Lower leg skin (tissue), 4 donors: Measurements from ENCODE around the gene EPO. TPM values are rescaled to one million over a fixed set of nuclear protein-coding genes. Genes with fewer than 3 reads are reported as not detected.

Experiments used
- DNase-seq, 2 donors: peaks; one replicate each; pipeline ENCODE4 v3.0.0-alpha.2; 2019; ENCODE audit warnings: low spot score in 2 of 2
- H3K4me3 ChIP-seq: fragments of 200-600 bp; sonication (generic); 2 replicates; pipeline ENCODE4 v1.5.1; 2017; ENCODE audit warnings: mild to moderate bottlenecking, low read depth; ENCODE audit not compliant: poor library complexity, severe bottlenecking
- CTCF ChIP-seq, 3 donors: fragments of 450-650 bp; IDR thresholded peaks; one replicate each; pipeline ENCODE4 v1.5.1; 2016; ENCODE audit warnings: antibody characterized with exemption in 3 of 3, mild to moderate bottlenecking in 3 of 3, moderate library complexity in 2 of 3
- POLR2A ChIP-seq, 2 donors: fragments of 450-650 bp; IDR thresholded peaks; one replicate each; pipeline ENCODE4 v1.6.1; 2016 to 2017; ENCODE audit warnings: antibody characterized with exemption in 2 of 2, mild to moderate bottlenecking in 1 of 2, moderate library complexity in 1 of 2
- WGBS, 2 donors: methylation state at CpG; one replicate each; pipeline ENCODE4 v1.1.5; 2018; 5-methylcytosine and 5-hydroxymethylcytosine counted together
- intact Hi-C: fragments of 100-400 bp; cut with DNase I; formaldehyde crosslinking; loops from one replicate; pipeline ENCODE4 v1.15.0; 2023; ENCODE audit warnings: low total_unique reads
- total RNA-seq, 4 donors: library from RNA; depleted of rRNA; stranded (reverse); fragments of >200 nt; gene quantifications; one replicate each; pipeline ENCODE4 v1.1.0, GENCODE V29; 2016

EPO gene
- total RNA-seq, 4 donors from 2014 or later: 0.17 to 0.25 TPM; not detected in 2

DNA sequence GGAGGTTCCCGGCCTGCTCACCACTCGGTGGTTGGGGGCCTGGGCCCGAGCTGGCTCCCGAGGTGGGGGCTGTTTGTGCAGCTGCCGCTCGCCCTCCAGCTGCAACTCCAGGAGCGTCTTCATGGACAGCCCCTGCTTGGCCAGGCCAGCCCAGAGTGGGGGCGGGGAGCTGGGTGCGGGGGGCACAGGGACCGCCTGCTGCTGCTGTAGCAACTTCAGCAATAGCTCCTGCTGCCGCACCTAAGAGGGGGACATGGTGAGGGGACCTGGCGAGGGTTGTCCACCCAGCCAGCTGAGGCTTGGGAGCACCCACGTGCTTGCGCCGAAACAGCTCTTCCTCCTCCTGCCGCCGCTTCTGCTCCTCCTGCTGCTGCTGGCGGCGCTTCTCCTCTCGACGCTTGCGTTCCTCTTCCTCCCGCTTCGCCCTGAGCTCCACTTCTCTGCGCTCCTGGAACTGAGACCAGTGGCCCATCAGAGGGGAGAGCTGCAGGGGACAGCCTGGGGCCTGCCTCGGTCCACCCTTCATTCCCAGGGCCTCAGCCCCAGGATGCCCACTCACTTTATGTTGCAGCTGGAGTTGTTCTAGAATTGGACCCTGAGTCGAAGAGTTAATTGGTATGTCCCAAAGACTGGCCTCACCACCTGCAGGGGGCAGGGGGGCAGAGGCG, 37.1 kb upstream of the EPO start:
- 89 to 93% methylated on average over 16 to 18 of the region's 28 CpGs for WGBS, 2 donors
- intact Hi-C loops: no loop called here
- no peak for DNase-seq
- TF ChIP-seq POLR2A (IDR thresholded peaks at IDR 0.05): no peak
- no peak for TF ChIP-seq CTCF (IDR thresholded peaks at IDR 0.05)
- no peak overlapping the region for H3K4me3 ChIP-seq

GRCh38 chr7:100683659-100684533, 36.4 kb upstream of the EPO start:
- H3K4me3 ChIP-seq: no peak overlapping the region
- TF ChIP-seq CTCF (IDR thresholded peaks at IDR 0.05) (no peak), POLR2A (IDR thresholded peaks at IDR 0.05) (no peak)
- intact Hi-C loops: no loop called here
- WGBS, 2 donors: 93 to 97% methylated on average over 29 to 36 of the region's 37 CpGs
- no peak for DNase-seq

DNA sequence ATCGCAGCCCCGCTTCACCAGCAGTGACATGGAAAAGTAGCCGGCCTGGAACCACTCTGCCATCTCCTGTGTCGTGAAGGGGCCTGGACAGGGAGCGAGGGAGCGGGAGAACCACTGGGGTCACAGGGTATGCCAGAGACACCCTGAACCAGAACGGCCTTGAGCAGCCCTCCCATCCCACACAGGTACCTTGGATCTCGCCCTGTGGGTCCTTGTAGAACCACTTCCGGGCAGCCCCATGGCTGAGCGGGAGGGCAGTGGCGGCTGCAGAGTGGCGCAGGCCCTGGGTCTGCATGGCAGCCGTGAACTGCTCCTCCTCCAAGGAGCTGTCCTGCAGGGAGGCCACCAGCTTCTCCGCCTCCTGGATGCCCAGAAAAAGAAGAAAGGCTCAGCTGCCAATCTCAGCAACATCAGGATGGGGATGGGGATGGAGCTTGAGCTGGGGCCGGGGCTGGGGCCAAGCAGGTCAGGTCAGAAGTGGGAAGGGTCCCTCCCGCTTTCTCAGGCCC, 35.7 kb upstream of the EPO start:
- intact Hi-C loops: loop anchor here (5.0 kb wide), 1 partner anchor 202 kb away; the partner anchor contains the start of gene NYAP1
- H3K4me3 ChIP-seq: no peak overlapping the region
- DNase-seq: no peak
- WGBS, 2 donors: 93 to 94% methylated on average over 7 to 16 of the region's 16 CpGs
- TF ChIP-seq POLR2A (IDR thresholded peaks at IDR 0.05) (no peak), CTCF (IDR thresholded peaks at IDR 0.05) (no peak)

GRCh38 chr7:100685049-100685605, 35.1 kb upstream of the EPO start:
- 87 to 89% methylated on average over 17 to 18 of the region's 18 CpGs for WGBS, 2 donors
- DNase-seq: no peak
- TF ChIP-seq POLR2A (IDR thresholded peaks at IDR 0.05) (no peak), CTCF (IDR thresholded peaks at IDR 0.05) (no peak)
- H3K4me3 ChIP-seq: no peak overlapping the region
- intact Hi-C loops: loop anchor here (5.0 kb wide), 1 partner anchor 203 kb away; the partner anchor contains the start of gene NYAP1

- intact Hi-C loops: loop anchor here (5.0 kb wide), 1 partner anchor 203 kb away; the partner anchor contains the start of gene NYAP1
- no peak for TF ChIP-seq CTCF (IDR thresholded peaks at IDR 0.05)
- TF ChIP-seq POLR2A (IDR thresholded peaks at IDR 0.05): no peak
These were observed 34.6 kb upstream of the EPO start for GRCh38 chr7:100685631-100686145.

More at GRCh38 chr7:100685631-100686145, 34.6 kb upstream of the EPO start:
- WGBS, 2 donors: 84 to 89% methylated on average over 17 of the region's 17 CpGs
- DNase-seq: no peak
- no peak overlapping the region for H3K4me3 ChIP-seq
